Stimulated activated naive CD8-positive, alpha-beta T cell treated with anti-CD3 and anti-CD28 coated beads, Interleukin-15, Interleukin-2, amounts not matched to agents 100 ng/mL and 50 ng/mL, for 24 hours (primary cell): Measurements from ENCODE around the gene CERS2.
A peak's percentile ranks its signal among the peaks of the same experiment; 100 is the strongest.

Experiments
- H3K27ac Mint-ChIP-seq: one replicate; pipeline ENCODE4 v1.8.0; 2021; ENCODE audit warnings: mild to moderate bottlenecking, mixed read lengths
- H3K27me3 Mint-ChIP-seq: one replicate; pipeline ENCODE4 v1.8.0; 2021; ENCODE audit warnings: mixed read lengths
- H3K36me3 Mint-ChIP-seq: one replicate; pipeline ENCODE4 v1.8.0; 2021; ENCODE audit warnings: low read depth, mixed read lengths
- H3K4me1 Mint-ChIP-seq: one replicate; pipeline ENCODE4 v1.8.0; 2021; ENCODE audit warnings: low read depth, mixed read lengths
- H3K4me3 Mint-ChIP-seq: one replicate; pipeline ENCODE4 v1.8.0; 2021; ENCODE audit warnings: mild to moderate bottlenecking, mixed read lengths
- H3K9me3 Mint-ChIP-seq: one replicate; pipeline ENCODE4 v1.8.0; 2021; ENCODE audit warnings: mixed read lengths

Gene CERS2

GRCh38 chr1:150926097-150926741, 48.4 kb downstream of the CERS2 start, which contains the start of gene SETDB1:
Gene SETDB1 (plus strand): TSS chr1:150926363. CDS start chr1:150927715, 1,352 bp downstream.
- no peaks in the 10 kb centered on the region for H3K27me3 Mint-ChIP-seq
- peak within 1 kb of the TSS; percentile 95 for H3K27ac Mint-ChIP-seq
- peaks cover 38% of the 10 kb centered on the region for H3K36me3 Mint-ChIP-seq
- peaks cover 44% of the 10 kb centered on the region for H3K4me1 Mint-ChIP-seq
- H3K9me3 Mint-ChIP-seq, result no peaks in the 10 kb centered on the region
- peak within 1 kb of the TSS; percentile 96 for H3K4me3 Mint-ChIP-seq

GRCh38 chr1:150925080-150925479, 49.6 kb downstream of the CERS2 start:
- no peaks in the 10 kb centered on the region for H3K27me3 Mint-ChIP-seq
- H3K4me1 Mint-ChIP-seq, result peaks cover 44% of the 10 kb centered on the region
- H3K27ac Mint-ChIP-seq, result peak overlapping the region; percentile 95
- H3K36me3 Mint-ChIP-seq, result peaks cover 28% of the 10 kb centered on the region
- no peaks in the 10 kb centered on the region for H3K9me3 Mint-ChIP-seq
- H3K4me3 Mint-ChIP-seq, result peak overlapping the region; percentile 96

- no peaks in the 10 kb centered on the region for H3K27me3 Mint-ChIP-seq
- H3K36me3 Mint-ChIP-seq, result peaks cover 4% of the 10 kb centered on the region
- peaks cover 37% of the 10 kb centered on the region for H3K4me1 Mint-ChIP-seq
- H3K4me3 Mint-ChIP-seq, result peak overlapping the region; percentile 17
- no peaks in the 10 kb centered on the region for H3K9me3 Mint-ChIP-seq
- H3K27ac Mint-ChIP-seq, result peak overlapping the region; percentile 14
These were observed 52.1 kb downstream of the CERS2 start for GRCh38 chr1:150922519-150922975.

GRCh38 chr1:150917387-150917786, 57.2 kb downstream of the CERS2 start:
- Mint-ChIP-seq H3K9me3 (no peaks in the 10 kb centered on the region), H3K27me3 (no peaks in the 10 kb centered on the region), H3K36me3 (no peaks in the 10 kb centered on the region), H3K4me3 (no peak overlapping the region), H3K27ac (no peak overlapping the region), H3K4me1 (peaks cover 6% of the 10 kb centered on the region)
